Mucosa of descending colon (tissue), 3 donors: ENCODE data around the gene OSGEPL1. TPM values are rescaled to one million over a fixed set of nuclear protein-coding genes. Genes with fewer than 3 reads are reported as not detected.

Experiments
- ATAC-seq: fragments of 200-7000 bp; cut with Tn5 transposase; one replicate; pipeline ENCODE4 v1.9.1; 2020; ENCODE audit warnings: mild to moderate bottlenecking, moderate library complexity
- DNase-seq, 3 donors: peaks; one replicate each; pipeline ENCODE4 v3.0.0-alpha.2; 2020
- H3K36me3 ChIP-seq: fragments of 200-600 bp; one replicate; pipeline ENCODE4 v1.8.0; 2021; ENCODE audit warnings: low read depth, mild to moderate bottlenecking
- H3K4me1 ChIP-seq: fragments of 200-600 bp; one replicate; pipeline ENCODE4 v1.8.0; 2021; ENCODE audit warnings: low read depth, mild to moderate bottlenecking
- H3K4me3 ChIP-seq: fragments of 200-600 bp; one replicate; pipeline ENCODE4 v1.8.0; 2021; ENCODE audit warnings: mild to moderate bottlenecking
- H3K9me3 ChIP-seq: fragments of 200-600 bp; one replicate; pipeline ENCODE4 v1.8.0; 2021; ENCODE audit warnings: mild to moderate bottlenecking
- intact Hi-C, 2 donors: fragments of 100-400 bp; cut with DNase I in 1 of 2; cut with micrococcal nuclease in 1 of 2; formaldehyde crosslinking; loops; one replicate each; pipeline versions ENCODE4 v1.11.0 to v1.11.1; 2022; cut with DNase I, micrococcal nuclease
- long read RNA-seq, 2 donors: library from polyadenylated mRNA; unstranded; transcript quantifications; one replicate each; pipeline ENCODE4 v2.0.0, GENCODE V29; 2019 to 2021
- total RNA-seq, 3 donors: library from RNA; stranded (reverse); fragmentation: NEBNext Ultra II Directional in 2 of 3; extraction: Animal tissue kit (Norgen Biotek cat#: 25700) in 2 of 3; gene quantifications; one replicate each; pipeline versions ENCODE4 v1.2.1 to v1.2.4, GENCODE V29; 2021 to 2023
- TF ChIP-seq, protein P1 (sequence below): fragments of 200-600 bp; IDR thresholded peaks from one replicate; pipeline ENCODE4 v1.8.0; 2022; ENCODE audit warnings: antibody characterized with exemption, mild to moderate bottlenecking
- donor health status: DM: no; HTN: no; CAD: no; lungs with moderate emphysema.
- donor health status: DM: no; HTN: no; CAD: no.
- donor health status: DM: no; HTN: yes; CAD: no.

Gene OSGEPL1
- 1 to 10 TPM; 3.9 to 5.1 (median 4.3) TPM for total RNA-seq
- long read RNA-seq, donor 1, partial matches to known transcripts: 0 of 9 reads
- long read RNA-seq, donor 1, other reads (novel, unspliced or antisense): 9 of 9 reads
- long read RNA-seq, donor 2, partial matches to known transcripts: 2 of 4 reads
- long read RNA-seq, donor 2, other reads (novel, unspliced or antisense): 2 of 4 reads

DNA sequence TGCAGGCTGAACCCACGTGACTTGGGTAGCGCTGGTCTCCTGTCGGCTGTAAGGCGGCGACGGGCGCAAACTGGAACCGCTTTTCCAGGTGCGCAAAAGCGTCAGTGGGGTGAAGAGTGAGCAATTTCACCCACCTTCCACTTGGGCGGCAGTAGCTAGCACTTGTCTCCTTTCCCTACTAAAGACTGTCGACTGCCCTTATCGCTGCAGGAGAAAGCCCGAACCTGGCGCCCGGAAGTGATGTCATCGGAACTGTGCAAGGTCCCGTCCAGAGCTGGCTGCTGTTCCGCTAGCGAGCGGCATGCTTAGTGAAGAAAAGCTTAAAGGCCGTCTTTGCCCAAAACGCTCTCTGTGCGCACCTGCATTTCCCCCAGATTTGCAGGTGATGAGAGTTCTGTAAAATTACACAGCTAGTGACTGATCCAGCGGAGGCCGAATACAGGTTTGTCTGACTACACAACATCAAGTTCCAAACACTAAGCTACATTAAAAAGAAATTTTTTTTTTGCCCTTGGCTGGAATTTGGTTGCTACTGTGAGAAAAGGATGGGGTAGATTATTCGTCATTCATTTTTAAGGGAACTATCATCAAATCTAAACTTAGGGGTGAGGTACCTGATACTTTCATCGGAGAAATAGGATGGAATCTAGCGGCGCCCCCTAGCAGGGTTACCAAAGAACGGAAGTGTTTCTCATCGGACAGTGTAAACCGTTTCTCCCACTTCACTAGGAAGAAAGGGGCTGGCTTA is at the start of gene OSGEPL1:
Gene OSGEPL1 (minus strand): TSS at position 242 of the 748 bp plus-strand sequence. CDS start 1,152 bp downstream, outside the sequence.
- ATAC-seq (peak; percentile 98), DNase-seq (peak; percentile 93 to 96 (median 96))
- intact Hi-C loops: loop anchor here in 1 of 2 donors (10.0 kb wide), 1 partner anchor 98 kb away; the partner anchor contains the start of gene ASNSD1
- TF ChIP-seq, protein P1, sequence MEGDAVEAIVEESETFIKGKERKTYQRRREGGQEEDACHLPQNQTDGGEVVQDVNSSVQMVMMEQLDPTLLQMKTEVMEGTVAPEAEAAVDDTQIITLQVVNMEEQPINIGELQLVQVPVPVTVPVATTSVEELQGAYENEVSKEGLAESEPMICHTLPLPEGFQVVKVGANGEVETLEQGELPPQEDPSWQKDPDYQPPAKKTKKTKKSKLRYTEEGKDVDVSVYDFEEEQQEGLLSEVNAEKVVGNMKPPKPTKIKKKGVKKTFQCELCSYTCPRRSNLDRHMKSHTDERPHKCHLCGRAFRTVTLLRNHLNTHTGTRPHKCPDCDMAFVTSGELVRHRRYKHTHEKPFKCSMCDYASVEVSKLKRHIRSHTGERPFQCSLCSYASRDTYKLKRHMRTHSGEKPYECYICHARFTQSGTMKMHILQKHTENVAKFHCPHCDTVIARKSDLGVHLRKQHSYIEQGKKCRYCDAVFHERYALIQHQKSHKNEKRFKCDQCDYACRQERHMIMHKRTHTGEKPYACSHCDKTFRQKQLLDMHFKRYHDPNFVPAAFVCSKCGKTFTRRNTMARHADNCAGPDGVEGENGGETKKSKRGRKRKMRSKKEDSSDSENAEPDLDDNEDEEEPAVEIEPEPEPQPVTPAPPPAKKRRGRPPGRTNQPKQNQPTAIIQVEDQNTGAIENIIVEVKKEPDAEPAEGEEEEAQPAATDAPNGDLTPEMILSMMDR: no peak
- H3K4me3 ChIP-seq: peak within 1 kb of the TSS; percentile 46
- H3K36me3 ChIP-seq: no peaks in the 10 kb centered on the region
- no peaks in the 10 kb centered on the region for H3K9me3 ChIP-seq
- H3K4me1 ChIP-seq: peaks cover 4% of the 10 kb centered on the region

DNA sequence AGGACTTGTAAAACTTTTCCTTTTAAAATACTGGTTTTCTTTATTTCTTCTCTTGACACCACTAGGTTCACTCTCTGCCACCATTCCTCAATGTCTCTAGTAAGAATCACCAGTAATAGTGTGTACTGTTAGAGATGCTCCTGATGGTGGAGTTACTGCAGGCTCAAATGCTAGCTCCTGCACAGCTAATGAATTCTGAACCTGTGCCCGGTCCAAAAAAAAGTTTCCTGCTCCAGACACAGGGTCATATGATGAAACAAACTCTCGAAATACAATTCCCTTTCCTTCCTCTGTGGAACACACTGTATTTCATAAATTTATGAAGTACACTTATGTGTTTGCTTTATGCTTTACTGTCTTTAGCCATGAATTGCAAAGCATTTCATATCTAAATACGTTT is 40.8 kb upstream of the OSGEPL1 start:
- H3K4me3 ChIP-seq: no peak overlapping the region
- no peaks in the 10 kb centered on the region for H3K36me3 ChIP-seq
- intact Hi-C loops: no loop called here
- H3K9me3 ChIP-seq: no peaks in the 10 kb centered on the region
- H3K4me1 ChIP-seq: no peaks in the 10 kb centered on the region
- TF ChIP-seq, protein P1: no peak
- DNase-seq: no peak
- no peak for ATAC-seq

DNA sequence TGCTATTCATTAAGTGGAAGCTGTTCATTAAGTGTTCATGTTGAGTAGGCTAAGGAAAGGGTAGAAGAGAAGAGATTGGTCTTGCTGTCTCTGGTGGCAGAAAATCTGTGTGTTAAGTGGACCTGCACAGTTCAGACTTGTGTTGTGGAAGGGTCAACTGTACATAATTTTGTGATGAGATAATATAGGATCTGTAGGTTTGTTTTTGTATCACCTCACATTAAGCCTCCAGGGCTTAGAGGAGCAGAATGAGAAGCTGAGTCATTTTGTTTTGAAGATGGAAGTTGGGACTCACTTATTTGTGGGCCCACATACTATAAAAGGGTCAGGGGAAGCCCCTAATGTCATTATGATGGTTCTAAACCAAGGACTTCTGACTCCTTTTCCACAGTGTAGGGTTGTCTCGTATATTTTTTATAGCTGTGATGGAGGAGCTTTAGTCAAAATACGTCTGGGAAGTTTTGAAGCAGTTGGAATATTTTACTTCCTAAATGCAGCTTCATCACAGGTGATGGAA is 39.9 kb upstream of the OSGEPL1 start:
- Histone ChIP-seq H3K9me3 (no peaks in the 10 kb centered on the region), H3K4me1 (no peaks in the 10 kb centered on the region), H3K4me3 (no peak overlapping the region), H3K36me3 (no peaks in the 10 kb centered on the region)
- DNase-seq: no peak
- intact Hi-C loops: no loop called here
- no peak for ATAC-seq
- TF ChIP-seq, protein P1: no peak

GRCh38 chr2:189799531-189799930 is 36.9 kb upstream of the OSGEPL1 start:
- TF ChIP-seq, protein P1: no peak
- no peaks in the 10 kb centered on the region for H3K36me3 ChIP-seq
- H3K4me3 ChIP-seq: no peak overlapping the region
- DNase-seq (no peak), ATAC-seq (no peak)
- no peaks in the 10 kb centered on the region for H3K9me3 ChIP-seq
- H3K4me1 ChIP-seq: no peaks in the 10 kb centered on the region
- intact Hi-C loops: no loop called here

- H3K9me3 ChIP-seq: no peaks in the 10 kb centered on the region
- H3K36me3 ChIP-seq: no peaks in the 10 kb centered on the region
- DNase-seq (no peak), ATAC-seq (no peak)
- TF ChIP-seq, protein P1: no peak
- intact Hi-C loops: no loop called here
- H3K4me3 ChIP-seq: no peak overlapping the region
- H3K4me1 ChIP-seq: no peaks in the 10 kb centered on the region
Observed at GRCh38 chr2:189799030-189799331, 36.4 kb upstream of the OSGEPL1 start.
